HCT116 (cell line): Measurements from ENCODE around the gene GPR39.

Experiments
- EZH2 ChIP-seq: fragments of 200-600 bp; sonication (generic); IDR thresholded peaks from 2 replicates; pipeline ENCODE4 v1.6.1; 2017; ENCODE audit warnings: antibody characterized with exemption, mixed run types
- POLR2AphosphoS5 ChIP-seq: IDR thresholded peaks from 2 replicates; pipeline ENCODE4 v1.6.1; 2011; ENCODE audit warnings: mild to moderate bottlenecking, low read depth, low read length, moderate library complexity
- TF ChIP-seq, protein P1 (sequence below): IDR thresholded peaks from 2 replicates; pipeline ENCODE4 v1.6.1; 2012; ENCODE audit warnings: low read depth
- TF ChIP-seq, protein P2 (sequence below), 3 experiments: fragments of 200-600 bp in 1 of 3; sonication (generic) in 1 of 3; IDR thresholded peaks in 2 of 3; conservative IDR thresholded peaks in 1 of 3; 2 replicates each; pipeline ENCODE4 v1.5.1; 2012 to 2017; ENCODE audit warnings: low read depth in 2 of 3, low read length in 2 of 3, antibody characterized with exemption in 1 of 3, borderline replicate concordance in 1 of 3, control low read depth in 1 of 3, mild to moderate bottlenecking in 1 of 3, mixed read lengths in 1 of 3, mixed run types in 1 of 3, moderate library complexity in 1 of 3; ENCODE audit not compliant: insufficient read depth in 1 of 3

DNA sequence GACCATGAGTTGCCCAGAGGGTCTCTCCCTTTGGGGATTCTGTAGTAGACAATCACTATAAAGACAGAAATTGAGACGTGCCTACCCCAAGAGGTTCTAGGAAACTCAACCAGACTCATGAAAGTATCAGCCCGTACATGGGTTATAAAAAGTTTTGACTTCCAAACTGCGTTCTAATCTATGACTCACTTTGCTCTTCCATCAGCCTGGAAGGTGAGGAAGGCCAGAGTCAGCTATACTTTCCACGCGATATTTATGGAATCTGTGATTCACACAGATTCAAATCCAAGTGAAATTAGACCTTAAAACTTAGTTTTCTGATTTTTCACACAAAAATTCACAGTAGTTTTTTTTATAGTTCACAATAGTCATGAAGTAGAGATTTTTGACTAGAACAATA, 261.1 kb downstream of the GPR39 start:
- TF ChIP-seq, protein P1, sequence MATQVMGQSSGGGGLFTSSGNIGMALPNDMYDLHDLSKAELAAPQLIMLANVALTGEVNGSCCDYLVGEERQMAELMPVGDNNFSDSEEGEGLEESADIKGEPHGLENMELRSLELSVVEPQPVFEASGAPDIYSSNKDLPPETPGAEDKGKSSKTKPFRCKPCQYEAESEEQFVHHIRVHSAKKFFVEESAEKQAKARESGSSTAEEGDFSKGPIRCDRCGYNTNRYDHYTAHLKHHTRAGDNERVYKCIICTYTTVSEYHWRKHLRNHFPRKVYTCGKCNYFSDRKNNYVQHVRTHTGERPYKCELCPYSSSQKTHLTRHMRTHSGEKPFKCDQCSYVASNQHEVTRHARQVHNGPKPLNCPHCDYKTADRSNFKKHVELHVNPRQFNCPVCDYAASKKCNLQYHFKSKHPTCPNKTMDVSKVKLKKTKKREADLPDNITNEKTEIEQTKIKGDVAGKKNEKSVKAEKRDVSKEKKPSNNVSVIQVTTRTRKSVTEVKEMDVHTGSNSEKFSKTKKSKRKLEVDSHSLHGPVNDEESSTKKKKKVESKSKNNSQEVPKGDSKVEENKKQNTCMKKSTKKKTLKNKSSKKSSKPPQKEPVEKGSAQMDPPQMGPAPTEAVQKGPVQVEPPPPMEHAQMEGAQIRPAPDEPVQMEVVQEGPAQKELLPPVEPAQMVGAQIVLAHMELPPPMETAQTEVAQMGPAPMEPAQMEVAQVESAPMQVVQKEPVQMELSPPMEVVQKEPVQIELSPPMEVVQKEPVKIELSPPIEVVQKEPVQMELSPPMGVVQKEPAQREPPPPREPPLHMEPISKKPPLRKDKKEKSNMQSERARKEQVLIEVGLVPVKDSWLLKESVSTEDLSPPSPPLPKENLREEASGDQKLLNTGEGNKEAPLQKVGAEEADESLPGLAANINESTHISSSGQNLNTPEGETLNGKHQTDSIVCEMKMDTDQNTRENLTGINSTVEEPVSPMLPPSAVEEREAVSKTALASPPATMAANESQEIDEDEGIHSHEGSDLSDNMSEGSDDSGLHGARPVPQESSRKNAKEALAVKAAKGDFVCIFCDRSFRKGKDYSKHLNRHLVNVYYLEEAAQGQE = no peak
- TF ChIP-seq EZH2 (no peak), POLR2AphosphoS5 (no peak)
- TF ChIP-seq, protein P2, sequence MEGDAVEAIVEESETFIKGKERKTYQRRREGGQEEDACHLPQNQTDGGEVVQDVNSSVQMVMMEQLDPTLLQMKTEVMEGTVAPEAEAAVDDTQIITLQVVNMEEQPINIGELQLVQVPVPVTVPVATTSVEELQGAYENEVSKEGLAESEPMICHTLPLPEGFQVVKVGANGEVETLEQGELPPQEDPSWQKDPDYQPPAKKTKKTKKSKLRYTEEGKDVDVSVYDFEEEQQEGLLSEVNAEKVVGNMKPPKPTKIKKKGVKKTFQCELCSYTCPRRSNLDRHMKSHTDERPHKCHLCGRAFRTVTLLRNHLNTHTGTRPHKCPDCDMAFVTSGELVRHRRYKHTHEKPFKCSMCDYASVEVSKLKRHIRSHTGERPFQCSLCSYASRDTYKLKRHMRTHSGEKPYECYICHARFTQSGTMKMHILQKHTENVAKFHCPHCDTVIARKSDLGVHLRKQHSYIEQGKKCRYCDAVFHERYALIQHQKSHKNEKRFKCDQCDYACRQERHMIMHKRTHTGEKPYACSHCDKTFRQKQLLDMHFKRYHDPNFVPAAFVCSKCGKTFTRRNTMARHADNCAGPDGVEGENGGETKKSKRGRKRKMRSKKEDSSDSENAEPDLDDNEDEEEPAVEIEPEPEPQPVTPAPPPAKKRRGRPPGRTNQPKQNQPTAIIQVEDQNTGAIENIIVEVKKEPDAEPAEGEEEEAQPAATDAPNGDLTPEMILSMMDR (IDR thresholded peaks at IDR 0.05 in 2 of 3, conservative IDR thresholded peaks at IDR 0.05 in 1 of 3; ENCODE audit: borderline replicate concordance in 1 of 3, insufficient read depth in 1 of 3, low read depth in 2 of 3, low read length in 2 of 3) = no peak
